Measurements from ENCODE around the gene TPM2. TPM values are rescaled to one million over a fixed set of nuclear protein-coding genes. Genes with fewer than 3 reads are reported as not detected.
A peak's percentile ranks its signal among the peaks of the same experiment; 100 is the strongest.

The TPM2 gene
- total RNA-seq, 1 experiment from 2014 or later, result 138 TPM

DNA sequence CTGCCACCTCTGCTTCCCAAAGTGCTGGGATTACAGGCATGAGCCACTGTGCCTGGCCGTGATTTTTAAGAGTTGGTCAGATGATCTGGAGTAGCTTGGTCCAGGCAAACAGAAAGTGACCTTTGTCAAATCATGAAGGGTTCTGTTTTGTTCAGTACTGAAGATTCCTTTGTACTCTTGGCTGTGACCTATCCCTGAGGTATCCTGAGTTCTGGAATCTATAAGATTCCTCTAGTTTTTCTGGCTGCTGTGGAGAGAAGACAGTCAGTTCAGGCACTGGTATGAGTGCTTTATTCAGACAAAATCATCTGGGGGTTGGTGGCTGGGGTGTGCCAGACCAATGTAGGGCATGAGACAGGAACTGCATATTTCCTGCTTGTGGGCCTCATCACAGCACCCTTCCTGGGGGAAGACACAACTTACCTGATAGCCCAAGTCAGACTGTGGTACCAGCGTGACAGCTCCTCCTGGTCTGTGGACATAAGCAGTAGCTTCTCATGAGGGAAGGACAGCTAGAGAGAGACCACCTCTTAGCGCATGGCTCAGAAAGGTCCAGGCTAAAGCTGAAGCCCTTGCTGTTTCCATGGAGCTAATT is 27.9 kb downstream of the TPM2 start:
- no peak for DNase-seq

DNA sequence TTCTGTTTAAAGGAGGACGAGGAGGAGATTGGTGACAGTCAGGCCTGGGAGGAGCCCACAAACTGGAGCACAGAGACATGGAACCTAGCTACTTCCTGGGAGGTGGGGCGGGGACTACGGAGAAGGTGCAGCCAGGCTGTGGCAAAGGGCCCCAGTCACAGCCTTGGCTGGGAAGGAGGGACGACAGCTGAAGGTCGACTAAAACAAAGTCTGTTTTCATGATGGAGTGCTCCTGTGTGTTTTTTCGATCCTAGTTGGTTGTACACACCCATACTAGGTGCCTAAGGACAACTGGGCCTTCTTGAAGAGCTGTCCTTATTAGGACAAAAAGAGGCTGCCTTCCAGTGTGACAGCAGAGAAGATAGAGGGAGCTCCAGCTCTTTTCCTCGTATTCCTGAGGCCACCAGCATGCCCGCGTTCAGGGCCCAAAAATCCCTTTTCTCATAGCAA is 28.7 kb downstream of the TPM2 start:
- Mint-ChIP-seq H3K27me3 (ENCODE audit: unreplicated experiment) (no peaks in the 10 kb centered on the region), H3K9me3 (ENCODE audit: low read depth, unreplicated experiment) (no peaks in the 10 kb centered on the region), H3K27ac (ENCODE audit: unreplicated experiment) (no peak overlapping the region), H3K4me3 (ENCODE audit: low read depth, unreplicated experiment) (no peak overlapping the region), H3K36me3 (ENCODE audit: insufficient read depth, unreplicated experiment) (peaks cover 47% of the 10 kb centered on the region), H3K4me1 (ENCODE audit: low read depth, unreplicated experiment) (peaks cover 29% of the 10 kb centered on the region)
- intact Hi-C loops (cut with micrococcal nuclease; ENCODE audit: unreplicated experiment), result loop anchor here (5.0 to 10.0 kb wide), 2 partner anchors 36 to 74 kb away; partner anchors contain the start of genes CREB3 and TLN1
- CTCF ChIA-PET, result interaction anchor here (0.5 to 2.1 kb wide), 6 partner anchors 14 to 75 kb away, joined by 3 to 10 read pairs (median 4); partner anchors contain the start of genes CREB3, TLN1 and TPM2
- no peak for DNase-seq
- TF ChIP-seq, protein P1, sequence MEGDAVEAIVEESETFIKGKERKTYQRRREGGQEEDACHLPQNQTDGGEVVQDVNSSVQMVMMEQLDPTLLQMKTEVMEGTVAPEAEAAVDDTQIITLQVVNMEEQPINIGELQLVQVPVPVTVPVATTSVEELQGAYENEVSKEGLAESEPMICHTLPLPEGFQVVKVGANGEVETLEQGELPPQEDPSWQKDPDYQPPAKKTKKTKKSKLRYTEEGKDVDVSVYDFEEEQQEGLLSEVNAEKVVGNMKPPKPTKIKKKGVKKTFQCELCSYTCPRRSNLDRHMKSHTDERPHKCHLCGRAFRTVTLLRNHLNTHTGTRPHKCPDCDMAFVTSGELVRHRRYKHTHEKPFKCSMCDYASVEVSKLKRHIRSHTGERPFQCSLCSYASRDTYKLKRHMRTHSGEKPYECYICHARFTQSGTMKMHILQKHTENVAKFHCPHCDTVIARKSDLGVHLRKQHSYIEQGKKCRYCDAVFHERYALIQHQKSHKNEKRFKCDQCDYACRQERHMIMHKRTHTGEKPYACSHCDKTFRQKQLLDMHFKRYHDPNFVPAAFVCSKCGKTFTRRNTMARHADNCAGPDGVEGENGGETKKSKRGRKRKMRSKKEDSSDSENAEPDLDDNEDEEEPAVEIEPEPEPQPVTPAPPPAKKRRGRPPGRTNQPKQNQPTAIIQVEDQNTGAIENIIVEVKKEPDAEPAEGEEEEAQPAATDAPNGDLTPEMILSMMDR (IDR thresholded peaks at IDR 0.05; ENCODE audit: unreplicated experiment), result no peak
- no TSS peak for BruUV-seq (replicated peaks)

More for the DNA sequence above, 27.9 kb downstream of the TPM2 start:
- no peaks in the 10 kb centered on the region for H3K9me3 Mint-ChIP-seq (ENCODE audit: low read depth, unreplicated experiment)
- H3K4me1 Mint-ChIP-seq (ENCODE audit: low read depth, unreplicated experiment), result peaks cover 29% of the 10 kb centered on the region
- CTCF ChIA-PET, result interaction anchor here (0.5 to 2.1 kb wide), 6 partner anchors 15 to 74 kb away, joined by 3 to 10 read pairs (median 4); partner anchors contain the start of genes CREB3, TLN1 and TPM2
- no peaks in the 10 kb centered on the region for H3K27me3 Mint-ChIP-seq (ENCODE audit: unreplicated experiment)
- no TSS peak for BruUV-seq (replicated peaks)
- intact Hi-C loops (cut with micrococcal nuclease; ENCODE audit: unreplicated experiment), result loop anchor here (5.0 to 10.0 kb wide), 2 partner anchors 35 to 73 kb away; partner anchors contain the start of genes CREB3 and TLN1
- H3K4me3 Mint-ChIP-seq (ENCODE audit: low read depth, unreplicated experiment), result no peak overlapping the region
- H3K27ac Mint-ChIP-seq (ENCODE audit: unreplicated experiment), result peak overlapping the region; percentile 21
- H3K36me3 Mint-ChIP-seq (ENCODE audit: insufficient read depth, unreplicated experiment), result peaks cover 47% of the 10 kb centered on the region
- TF ChIP-seq, protein P1 (IDR thresholded peaks at IDR 0.05; ENCODE audit: unreplicated experiment), result no peak

DNA sequence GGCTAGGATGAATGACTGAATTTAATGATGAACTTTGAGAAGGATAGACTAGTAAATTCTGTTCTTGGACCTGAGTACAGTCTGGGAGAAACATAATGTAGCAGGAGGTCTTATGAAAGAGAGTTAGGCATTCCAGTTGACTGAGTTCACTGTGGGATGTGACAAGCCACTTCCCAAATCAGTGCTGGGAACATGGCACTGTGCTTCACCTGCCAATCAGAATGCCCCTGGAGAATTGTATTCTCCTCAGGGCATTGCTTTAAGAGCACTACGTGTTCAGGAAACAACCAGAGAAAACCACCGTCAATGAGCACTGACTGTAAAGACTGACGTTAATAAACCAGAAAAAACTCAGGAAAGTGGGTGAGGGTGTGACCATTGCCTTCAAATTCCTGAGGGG is 30.4 kb downstream of the TPM2 start:
- H3K36me3 Mint-ChIP-seq (ENCODE audit: insufficient read depth, unreplicated experiment), result peaks cover 37% of the 10 kb centered on the region
- no peaks in the 10 kb centered on the region for H3K27me3 Mint-ChIP-seq (ENCODE audit: unreplicated experiment)
- intact Hi-C loops (cut with micrococcal nuclease; ENCODE audit: unreplicated experiment), result no loop called here
- TF ChIP-seq, protein P1 (IDR thresholded peaks at IDR 0.05; ENCODE audit: unreplicated experiment), result no peak
- H3K4me3 Mint-ChIP-seq (ENCODE audit: low read depth, unreplicated experiment), result peak overlapping the region; percentile 84
- DNase-seq, result no peak
- peaks cover 27% of the 10 kb centered on the region for H3K4me1 Mint-ChIP-seq (ENCODE audit: low read depth, unreplicated experiment)
- H3K9me3 Mint-ChIP-seq (ENCODE audit: low read depth, unreplicated experiment), result no peaks in the 10 kb centered on the region
- CTCF ChIA-PET, result interaction anchor here (0.7 to 2.2 kb wide), 4 partner anchors 10 to 76 kb away, joined by 3 to 12 read pairs (median 7); partner anchors contain the start of genes CREB3 and TLN1
- H3K27ac Mint-ChIP-seq (ENCODE audit: unreplicated experiment), result no peak overlapping the region
- no TSS peak for BruUV-seq (replicated peaks)

DNA sequence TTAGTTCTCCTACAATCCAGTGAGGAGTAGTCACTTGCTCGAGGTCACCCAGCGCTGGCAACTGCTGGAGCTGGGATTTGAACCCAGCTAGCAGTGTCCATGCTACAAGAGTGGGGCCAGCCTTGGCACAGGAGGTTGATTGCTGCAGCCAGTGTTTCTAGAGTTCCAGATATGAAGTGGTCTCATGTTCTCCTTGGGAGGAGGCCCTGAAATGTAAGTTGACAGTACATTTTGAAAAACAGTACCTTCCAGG is 30.8 kb downstream of the TPM2 start:
- TF ChIP-seq, protein P1 (IDR thresholded peaks at IDR 0.05; ENCODE audit: unreplicated experiment), result no peak
- Mint-ChIP-seq H3K27ac (ENCODE audit: unreplicated experiment) (peak overlapping the region; percentile 100), H3K4me3 (ENCODE audit: low read depth, unreplicated experiment) (peak overlapping the region; percentile 84), H3K36me3 (ENCODE audit: insufficient read depth, unreplicated experiment) (peaks cover 32% of the 10 kb centered on the region), H3K27me3 (ENCODE audit: unreplicated experiment) (no peaks in the 10 kb centered on the region), H3K4me1 (ENCODE audit: low read depth, unreplicated experiment) (peaks cover 23% of the 10 kb centered on the region), H3K9me3 (ENCODE audit: low read depth, unreplicated experiment) (no peaks in the 10 kb centered on the region)
- CTCF ChIA-PET, result interaction anchor here (0.7 to 2.2 kb wide), 4 partner anchors 11 to 76 kb away, joined by 3 to 12 read pairs (median 7); partner anchors contain the start of genes CREB3 and TLN1
- no TSS peak for BruUV-seq (replicated peaks)
- no peak for DNase-seq
- intact Hi-C loops (cut with micrococcal nuclease; ENCODE audit: unreplicated experiment), result no loop called here
